WTC11 (cell line): ENCODE data around the gene CHST11. TPM values are rescaled to one million over a fixed set of nuclear protein-coding genes. Genes with fewer than 3 reads are reported as not detected.
A peak's percentile ranks its signal among the peaks of the same experiment; 100 is the strongest.

Source experiments
- ATAC-seq: fragments of 200-7000 bp; cut with Tn5 transposase; 2 replicates; pipeline ENCODE4 v1.10.0; 2021; ENCODE audit warnings: mild to moderate bottlenecking, moderate library complexity
- CTCF ChIA-PET: fragments of 300-600 bp; sonication (Branson Sonifier 250); formaldehyde crosslinking; loops from one replicate; lab custom pipeline; 2021; ENCODE audit warnings: antibody characterized with exemption; lab: Charles Lee
- POLR2A ChIA-PET: fragments of 350-600 bp; sonication (Branson Sonifier 250); formaldehyde crosslinking; loops from one replicate; lab custom pipeline; 2021; ENCODE audit warnings: antibody characterized with exemption; lab: Charles Lee
- DNase-seq: peaks from one replicate; pipeline ENCODE4 v3.0.0; 2021; ENCODE audit warnings: low spot score
- H3K27ac Mint-ChIP-seq: 2 replicates; pipeline ENCODE4 v1.8.0; 2021; ENCODE audit warnings: mixed read lengths
- H3K27me3 Mint-ChIP-seq: 2 replicates; pipeline ENCODE4 v1.8.0; 2021; ENCODE audit warnings: low read depth, mild to moderate bottlenecking, moderate library complexity, mixed read lengths
- H3K36me3 Mint-ChIP-seq: 2 replicates; pipeline ENCODE4 v1.8.0; 2021; ENCODE audit warnings: mixed read lengths
- H3K4me1 Mint-ChIP-seq: 2 replicates; pipeline ENCODE4 v1.8.0; 2022; ENCODE audit warnings: mixed read lengths
- H3K4me3 Mint-ChIP-seq: 2 replicates; pipeline ENCODE4 v1.8.0; 2021; ENCODE audit warnings: mild to moderate bottlenecking, moderate library complexity, mixed read lengths
- H3K9me3 Mint-ChIP-seq: 2 replicates; pipeline ENCODE4 v1.8.0; 2021; ENCODE audit warnings: mixed read lengths
- ATF3 ChIP-seq: sonication (generic); formaldehyde crosslinking; conservative IDR thresholded peaks from 2 replicates; pipeline ENCODE4 v1.8.1; 2022; ENCODE audit warnings: mild to moderate bottlenecking, missing genetic modification reagents
- ATF6 ChIP-seq: sonication (generic); formaldehyde crosslinking; IDR thresholded peaks from 2 replicates; pipeline ENCODE4 v1.8.1; 2023; ENCODE audit warnings: mild to moderate bottlenecking, missing genetic modification reagents
- ELF4 ChIP-seq: sonication (generic); formaldehyde crosslinking; IDR thresholded peaks from 2 replicates; pipeline ENCODE4 v1.8.1; 2022; ENCODE audit warnings: low read depth, mild to moderate bottlenecking, moderate library complexity, missing genetic modification reagents
- ERG ChIP-seq: fragments of 250-450 bp; sonication (Bioruptor Pico); IDR thresholded peaks from 2 replicates; pipeline ENCODE4 v1.8.0; 2021; ENCODE audit warnings: mild to moderate bottlenecking
- ESRRA ChIP-seq: sonication (generic); formaldehyde crosslinking; IDR thresholded peaks from 2 replicates; pipeline ENCODE4 v1.8.1; 2022; ENCODE audit warnings: mild to moderate bottlenecking, missing genetic modification reagents, borderline replicate concordance
- FOXJ3 ChIP-seq: sonication (generic); formaldehyde crosslinking; IDR thresholded peaks from 2 replicates; pipeline ENCODE4 v1.9.0; 2021; ENCODE audit warnings: missing genetic modification reagents, mild to moderate bottlenecking, borderline replicate concordance
- FOXP1 ChIP-seq: sonication (generic); formaldehyde crosslinking; IDR thresholded peaks from 2 replicates; pipeline ENCODE4 v1.8.0; 2022; ENCODE audit warnings: missing genetic modification reagents, mild to moderate bottlenecking, moderate library complexity, borderline replicate concordance
- HMGA2 ChIP-seq: fragments of 250-450 bp; sonication (Bioruptor Pico); IDR thresholded peaks from 2 replicates; pipeline ENCODE4 v1.4.0; 2021; ENCODE audit warnings: mild to moderate bottlenecking, moderate library complexity
- IRF1 ChIP-seq: sonication (generic); formaldehyde crosslinking; IDR thresholded peaks from 2 replicates; pipeline ENCODE4 v1.8.0; 2023; ENCODE audit warnings: missing genetic modification reagents
- IRF2 ChIP-seq: sonication (generic); formaldehyde crosslinking; IDR thresholded peaks from 2 replicates; pipeline ENCODE4 v1.8.0; 2022; ENCODE audit warnings: low read depth, missing genetic modification reagents, borderline replicate concordance
- JUN ChIP-seq: sonication (generic); formaldehyde crosslinking; IDR thresholded peaks from 2 replicates; pipeline ENCODE4 v1.8.0; 2023; ENCODE audit warnings: mild to moderate bottlenecking, missing genetic modification reagents
- NFYB ChIP-seq: sonication (generic); formaldehyde crosslinking; conservative IDR thresholded peaks from 2 replicates; pipeline ENCODE4 v1.8.0; 2022; ENCODE audit warnings: low read depth, missing genetic modification reagents
- NR3C1 ChIP-seq: sonication (generic); formaldehyde crosslinking; conservative IDR thresholded peaks from 2 replicates; pipeline ENCODE4 v1.8.1; 2023; ENCODE audit warnings: low read depth, mild to moderate bottlenecking, missing genetic modification reagents
- SMAD3 ChIP-seq: sonication (generic); formaldehyde crosslinking; IDR thresholded peaks from 2 replicates; pipeline ENCODE4 v1.8.0; 2022; ENCODE audit warnings: missing genetic modification reagents, mild to moderate bottlenecking, borderline replicate concordance
- SOX15 ChIP-seq: fragments of 250-450 bp; sonication (Bioruptor Pico); IDR thresholded peaks from 2 replicates; pipeline ENCODE4 v1.9.0; 2021; ENCODE audit warnings: mild to moderate bottlenecking
- SP1 ChIP-seq: sonication (generic); formaldehyde crosslinking; conservative IDR thresholded peaks from 2 replicates; pipeline ENCODE4 v1.8.1; 2022; ENCODE audit warnings: missing genetic modification reagents
- STAT6 ChIP-seq: sonication (generic); formaldehyde crosslinking; conservative IDR thresholded peaks from 2 replicates; pipeline ENCODE4 v1.8.1; 2023; ENCODE audit warnings: mild to moderate bottlenecking, low read depth, missing genetic modification reagents, moderate library complexity
- ZBTB21 ChIP-seq: sonication (generic); formaldehyde crosslinking; IDR thresholded peaks from 2 replicates; pipeline ENCODE4 v1.8.1; 2023; ENCODE audit warnings: mild to moderate bottlenecking, missing genetic modification reagents, borderline replicate concordance
- ZNF121 ChIP-seq: sonication (generic); formaldehyde crosslinking; IDR thresholded peaks from 2 replicates; pipeline ENCODE4 v1.8.0; 2023; ENCODE audit warnings: missing genetic modification reagents
- ZNF532 ChIP-seq: fragments of 250-450 bp; sonication (Bioruptor Pico); IDR thresholded peaks from 2 replicates; pipeline ENCODE4 v1.9.0; 2021; ENCODE audit warnings: mild to moderate bottlenecking, borderline replicate concordance
- total RNA-seq: library from RNA; stranded (reverse); gene quantifications from 3 replicates; pipeline ENCODE4 v1.2.3, GENCODE V29; 2021

The CHST11 gene
- total RNA-seq, 1 experiment from 2014 or later: 24.2 TPM

GRCh38 chr12:104738331-104738730 lies 281.6 kb downstream of the CHST11 start (continued):
- TF ChIP-seq ZNF532 (CRISPR knock-in tag): no peak

GRCh38 chr12:104738776-104739642 lies 282.3 kb downstream of the CHST11 start:
- Mint-ChIP-seq H3K4me1 (peaks cover 52% of the 10 kb centered on the region), H3K9me3 (no peaks in the 10 kb centered on the region), H3K36me3 (no peaks in the 10 kb centered on the region), H3K27me3 (no peaks in the 10 kb centered on the region), H3K27ac (peak overlapping the region; percentile 66)
- ATAC-seq: no peak
- POLR2A ChIA-PET: interaction anchor here (0.6 kb wide), 1 partner anchor 30 kb away, joined by 4 read pairs; no protein-coding TSS in a partner anchor
- TF ChIP-seq NFYB (CRISPR knock-in tag) (no peak), ATF3 (no peak), HMGA2 (CRISPR knock-in tag) (no peak), ESRRA (CRISPR knock-in tag) (no peak), SMAD3 (CRISPR knock-in tag) (no peak), IRF2 (CRISPR knock-in tag) (no peak), STAT6 (no peak), SP1 (no peak), ZBTB21 (no peak)
- TF ChIP-seq, all 79 proteins: peak for 0
- no peak overlapping the region for H3K4me3 Mint-ChIP-seq
- no peak for DNase-seq
- CTCF ChIA-PET: interaction anchor here (1.0 to 1.5 kb wide), 3 partner anchors 51 to 357 kb away, joined by 4 read pairs; no protein-coding TSS in a partner anchor

- no peaks in the 10 kb centered on the region for H3K9me3 Mint-ChIP-seq
- H3K27me3 Mint-ChIP-seq: no peaks in the 10 kb centered on the region
- ATAC-seq (no peak), DNase-seq (no peak)
- H3K36me3 Mint-ChIP-seq: no peaks in the 10 kb centered on the region
- ChIA-PET CTCF (interaction anchor here (1.5 kb wide), 1 partner anchor 359 kb away, joined by 5 read pairs; no protein-coding TSS in a partner anchor), POLR2A (no interaction called here)
- H3K27ac Mint-ChIP-seq: no peak overlapping the region; the same call in 1 of the 2 replicates
- peaks cover 52% of the 10 kb centered on the region for H3K4me1 Mint-ChIP-seq
- no peak overlapping the region for H3K4me3 Mint-ChIP-seq
- no peak for TF ChIP-seq ATF6 (CRISPR knock-in tag)
- TF ChIP-seq IRF1 (CRISPR knock-in tag): no peak
- TF ChIP-seq ZNF121 (CRISPR knock-in tag): no peak
- no peak for TF ChIP-seq SOX15 (CRISPR knock-in tag)
- no peak for TF ChIP-seq FOXP1 (CRISPR knock-in tag)
- TF ChIP-seq IRF2 (CRISPR knock-in tag): no peak
- TF ChIP-seq JUN (CRISPR knock-in tag): no peak
- TF ChIP-seq ELF4 (CRISPR knock-in tag): no peak
- TF ChIP-seq ERG (CRISPR knock-in tag): no peak
- no peak for TF ChIP-seq NR3C1 (CRISPR knock-in tag)
- TF ChIP-seq FOXJ3 (CRISPR knock-in tag): no peak
Observed at GRCh38 chr12:104740668-104741067, 283.9 kb downstream of the CHST11 start.
